H1 (cell line): Measurements from ENCODE around the gene TAOK1. TPM values are rescaled to one million over a fixed set of nuclear protein-coding genes. Genes with fewer than 3 reads are reported as not detected.

ENCODE experiments used
- CTCF ChIA-PET: fragments of 300-600 bp; sonication (Branson Sonifier 250); formaldehyde crosslinking; loops from one replicate; lab custom pipeline; 2021; ENCODE audit not compliant: partially characterized antibody; lab: Charles Lee
- POLR2A ChIA-PET: fragments of 300-600 bp; sonication (Branson Sonifier 250); formaldehyde crosslinking; loops from one replicate; lab custom pipeline; 2021; ENCODE audit warnings: inconsistent platforms; ENCODE audit not compliant: partially characterized antibody; lab: Charles Lee
- DNase-seq, 2 experiments: peaks; one replicate each; pipeline versions ENCODE4 v3.0.0 to v3.0.0-alpha.2; 2010 to 2022; ENCODE audit warnings: low spot score in 2 of 2, low read depth in 1 of 2, mixed read lengths in 1 of 2
- FAIRE-seq: peaks from 2 replicates; lab custom pipeline; 2011; peaks lifted over from hg19 to GRCh38; lab: Jason Lieb, UNC
- H2AFZ ChIP-seq: 2 replicates; pipeline ENCODE4 v1.8.1; 2012; ENCODE audit warnings: low read length, inconsistent platforms
- H2AK5ac ChIP-seq: 2 replicates; pipeline ENCODE4 v1.6.1; 2013; ENCODE audit warnings: low read depth, low read length
- H2BK120ac ChIP-seq: replicated peaks from 2 replicates; pipeline ENCODE3; 2013; ENCODE audit warnings: low read depth, low read length, inconsistent platforms
- H2BK12ac ChIP-seq: 2 replicates; pipeline ENCODE4 v1.6.1; 2013; ENCODE audit warnings: low read depth, low read length
- H2BK15ac ChIP-seq: 2 replicates; pipeline ENCODE4 v1.6.1; 2013; ENCODE audit warnings: low read length
- H2BK20ac ChIP-seq: 2 replicates; pipeline ENCODE4 v1.6.1; 2013; ENCODE audit warnings: low read length
- H2BK5ac ChIP-seq: 2 replicates; pipeline ENCODE4 v1.6.1; 2013; ENCODE audit warnings: low read depth, low read length
- H3K14ac ChIP-seq: 2 replicates; pipeline ENCODE4 v1.6.1; 2013; ENCODE audit warnings: inconsistent platforms; ENCODE audit not compliant: insufficient read length
- H3K18ac ChIP-seq: 2 replicates; pipeline ENCODE4 v1.6.1; 2013; ENCODE audit warnings: low read length; ENCODE audit errors: extremely low read depth
- H3K23ac ChIP-seq: 2 replicates; pipeline ENCODE4 v1.6.1; 2013; ENCODE audit warnings: inconsistent platforms; ENCODE audit not compliant: insufficient read length
- H3K23me2 ChIP-seq: 2 replicates; pipeline ENCODE4 v1.6.1; 2013; ENCODE audit warnings: low read depth, low read length
- H3K27ac ChIP-seq: 2 replicates; pipeline ENCODE4 v1.6.1; 2011; ENCODE audit warnings: low read depth, low read length, inconsistent platforms
- H3K27me3 ChIP-seq, 4 experiments: replicated peaks in 1 of 4; 1 replicate in 1 of 4; 2 replicates in 3 of 4; pipeline versions ENCODE4 v1.6.1 to v1.8.1; 2011 to 2013; ENCODE audit warnings: low read length in 3 of 4, mild to moderate bottlenecking in 3 of 4, inconsistent platforms in 2 of 4, mixed read lengths in 2 of 4, moderate library complexity in 1 of 4; ENCODE audit not compliant: control insufficient read depth in 3 of 4, insufficient read depth in 3 of 4; ENCODE audit errors: extremely low read depth in 1 of 4
- H3K36me3 ChIP-seq, 4 experiments: 2 replicates each; pipeline versions ENCODE4 v1.6.1 to v1.8.1; 2011 to 2013; ENCODE audit warnings: mild to moderate bottlenecking in 4 of 4, low read length in 3 of 4, moderate library complexity in 2 of 4, control low read depth in 1 of 4, inconsistent platforms in 1 of 4; ENCODE audit not compliant: insufficient read depth in 4 of 4, control insufficient read depth in 2 of 4
- H3K4ac ChIP-seq: replicated peaks from 2 replicates; pipeline ENCODE3; 2013; ENCODE audit warnings: low read length, low read depth, mixed read lengths, inconsistent platforms; ENCODE audit not compliant: insufficient read length
- H3K4me1 ChIP-seq, 4 experiments: replicated peaks in 1 of 4; 1 replicate in 1 of 4; 2 replicates in 3 of 4; pipeline versions ENCODE4 v1.6.1 to v1.8.1; 2011 to 2013; ENCODE audit warnings: low read length in 3 of 4, inconsistent platforms in 2 of 4, mixed read lengths in 1 of 4; ENCODE audit not compliant: insufficient read depth in 4 of 4, control insufficient read depth in 3 of 4
- H3K4me2 ChIP-seq, 2 experiments: 2 replicates each; pipeline versions ENCODE4 v1.6.1 to v1.8.1; 2011 to 2013; ENCODE audit warnings: low read depth in 2 of 2, low read length in 2 of 2, control low read depth in 1 of 2, inconsistent platforms in 1 of 2, mild to moderate bottlenecking in 1 of 2; ENCODE audit not compliant: insufficient read depth in 1 of 2
- H3K4me3 ChIP-seq, 4 experiments: fragments of 200-600, 300-600 bp in 1 of 4; sonication (generic), shearing (Covaris generic), sonication (Bioruptor Twin) in 1 of 4; 2 replicates each; pipeline versions ENCODE4 v1.5.1 to v1.8.1; 2011 to 2016; ENCODE audit warnings: low read length in 4 of 4, low read depth in 3 of 4, control low read depth in 2 of 4, inconsistent platforms in 2 of 4, mild to moderate bottlenecking in 2 of 4, mixed read lengths in 1 of 4, moderate library complexity in 1 of 4; ENCODE audit not compliant: insufficient read depth in 2 of 4; ENCODE audit errors: extremely low read depth in 1 of 4
- H3K56ac ChIP-seq: replicated peaks from 2 replicates; pipeline ENCODE3; 2013; ENCODE audit warnings: low read depth, mild to moderate bottlenecking, mixed read lengths, low read length, inconsistent platforms; ENCODE audit not compliant: insufficient read length
- H3K79me1 ChIP-seq: 2 replicates; pipeline ENCODE4 v1.6.1; 2013; ENCODE audit warnings: low read depth, low read length, control low read depth
- H3K79me2 ChIP-seq, 2 experiments: 2 replicates each; pipeline versions ENCODE4 v1.6.1 to v1.8.1; 2012 to 2013; ENCODE audit warnings: low read length in 2 of 2, mild to moderate bottlenecking in 2 of 2, inconsistent platforms in 1 of 2; ENCODE audit not compliant: insufficient read depth in 2 of 2, control insufficient read depth in 1 of 2
- H3K9ac ChIP-seq, 4 experiments: replicated peaks in 1 of 4; 1 replicate in 1 of 4; 2 replicates in 3 of 4; pipeline versions ENCODE4 v1.6.1 to v1.8.1; 2011 to 2013; ENCODE audit warnings: low read depth in 3 of 4, low read length in 3 of 4, control low read depth in 2 of 4, mild to moderate bottlenecking in 2 of 4, moderate library complexity in 2 of 4, inconsistent platforms in 1 of 4; ENCODE audit errors: extremely low read depth in 1 of 4
- H3K9me3 ChIP-seq, 2 experiments: 2 replicates each; pipeline versions ENCODE4 v1.6.1 to v1.8.1; 2012 to 2013; ENCODE audit warnings: mild to moderate bottlenecking in 2 of 2, moderate library complexity in 2 of 2, control low read depth in 1 of 2, inconsistent platforms in 1 of 2, low read depth in 1 of 2, low read length in 1 of 2, mixed read lengths in 1 of 2; ENCODE audit not compliant: insufficient read depth in 2 of 2
- H4K20me1 ChIP-seq, 2 experiments: replicated peaks in 1 of 2; 2 replicates each; pipeline versions ENCODE3 to v1.8.1; 2011 to 2013; ENCODE audit warnings: inconsistent platforms in 2 of 2, low read length in 2 of 2, mild to moderate bottlenecking in 1 of 2; ENCODE audit not compliant: insufficient read depth in 2 of 2, control insufficient read depth in 1 of 2
- H4K5ac ChIP-seq: 2 replicates; pipeline ENCODE4 v1.6.1; 2013; ENCODE audit warnings: low read length, low read depth, mixed read lengths, inconsistent platforms; ENCODE audit not compliant: insufficient read length
- H4K8ac ChIP-seq: 2 replicates; pipeline ENCODE4 v1.8.0; 2013; ENCODE audit warnings: mild to moderate bottlenecking, moderate library complexity, low read length, inconsistent platforms; ENCODE audit not compliant: insufficient read depth; ENCODE audit errors: extremely low read depth
- H4K91ac ChIP-seq: replicated peaks from 2 replicates; pipeline ENCODE3; 2013; ENCODE audit warnings: low read length, mixed read lengths, inconsistent platforms; ENCODE audit not compliant: insufficient read length
- POLR2AphosphoS5 ChIP-seq: IDR thresholded peaks from 2 replicates; pipeline ENCODE4 v1.6.1; 2011; ENCODE audit warnings: low read depth, low read length
- RXRA ChIP-seq: IDR thresholded peaks from 2 replicates; pipeline ENCODE4 v1.6.1; 2011; ENCODE audit warnings: low read depth, mild to moderate bottlenecking, low read length, moderate library complexity; ENCODE audit not compliant: insufficient read depth
- SRF ChIP-seq: IDR thresholded peaks from 2 replicates; pipeline ENCODE4 v1.6.1; 2011; ENCODE audit warnings: mild to moderate bottlenecking, low read depth, low read length, moderate library complexity
- polyA plus RNA-seq, 7 experiments: library from polyadenylated mRNA; depleted of rRNA in 3 of 7; stranded (reverse) in 5 of 7; unstranded in 2 of 7; fragments of >200 nt in 5 of 7; fragments of 200-250 nt in 2 of 7; gene quantifications; 1 replicate in 5 of 7; 2 replicates in 1 of 7; 4 replicates in 1 of 7; pipeline versions ENCODE4 v1.2.1 to v1.2.3, GENCODE V29; 2011 to 2013; ENCODE audit warnings: missing spikeins in 2 of 7, mixed read lengths in 2 of 7
- total RNA-seq: library from RNA; stranded (reverse); fragmentation: NEBNext Ultra II Directional; extraction: Animal tissue kit (Norgen Biotek cat#: 25700); gene quantifications from 2 replicates; pipeline ENCODE4 v1.2.1, GENCODE V29; 2021

TAOK1 gene
- total and polyA plus RNA-seq, 2 of the 8 experiments (the other 6 are each of a cell fraction or from before 2014, with no cell fraction given), result 12.2 to 90.6 TPM

DNA sequence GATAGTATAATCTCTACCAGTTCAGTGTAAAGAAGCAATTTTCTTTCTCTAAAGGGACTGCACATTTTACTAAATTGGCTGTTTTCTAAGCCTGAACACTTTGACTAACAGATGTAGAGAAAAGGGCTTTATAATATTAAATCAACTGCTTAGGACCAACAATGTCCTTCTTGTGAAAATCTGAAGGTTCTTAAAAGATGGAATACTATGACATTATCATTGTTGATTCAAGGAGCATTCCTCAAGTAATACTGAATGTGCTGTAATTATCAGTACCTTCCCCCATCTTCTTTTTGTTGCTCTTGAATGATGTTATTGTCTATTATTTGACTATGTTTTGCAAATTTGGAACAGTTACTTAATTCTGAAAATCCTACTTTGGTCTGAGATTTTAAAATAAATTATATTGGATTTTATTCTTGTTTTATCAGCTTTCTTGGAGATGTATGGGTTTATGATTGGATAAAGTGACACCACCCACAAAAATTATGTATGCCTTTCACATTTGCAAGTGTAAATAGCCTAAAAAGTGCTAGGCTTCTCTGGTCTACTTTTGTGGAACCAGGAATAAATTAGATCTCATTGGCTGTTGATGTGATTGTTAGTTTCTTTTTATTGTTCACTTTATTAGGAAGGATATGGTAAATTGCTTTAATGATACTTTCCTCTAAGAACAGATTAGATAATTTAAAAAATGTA lies 53.0 kb downstream of the TAOK1 start:
- Histone ChIP-seq H3K18ac (no peak overlapping the region), H3K27me3 (no peaks in the 10 kb centered on the region), H3K4ac (no peak overlapping the region), H2AK5ac (no peak overlapping the region), H3K36me3 (no peaks in the 10 kb centered on the region), H2BK20ac (no peak overlapping the region), H3K79me2 (peaks cover 0 to 96% of the 10 kb centered on the region in 2 experiments; a peak in 3 of 4 replicates), H3K27ac (no peak overlapping the region), H3K79me1 (0 out of 2 replicates have a peak, but pooled peaks cover 2% of the 10 kb centered on the region), H3K4me2 (no peak overlapping the region), H3K4me1 (no peaks in the 10 kb centered on the region; a peak in 2 of 7 replicates), H2AFZ (no peak overlapping the region), H4K8ac (no peak overlapping the region), H2BK120ac (no peak overlapping the region), H3K14ac (no peak overlapping the region), H3K9ac (no peak overlapping the region), H4K91ac (no peak overlapping the region), H2BK12ac (no peak overlapping the region), H3K23ac (no peak overlapping the region), H3K23me2 (no peaks in the 10 kb centered on the region), H4K20me1 (peaks cover 5% of the 10 kb centered on the region in 2 experiments), H3K56ac (no peak overlapping the region), H3K9me3 (no peaks in the 10 kb centered on the region), H4K5ac (no peak overlapping the region), H2BK5ac (no peak overlapping the region), H3K4me3 (no peak overlapping the region), H2BK15ac (no peak overlapping the region)
- TF ChIP-seq POLR2AphosphoS5 (no peak), RXRA (no peak), SRF (no peak)
- DNase-seq, result no peak
- ChIA-PET CTCF (no interaction called here), POLR2A (interaction anchor here (0.9 to 1.4 kb wide), 2 partner anchors 9 to 21 kb away, joined by 4 read pairs; no protein-coding TSS in a partner anchor)
- FAIRE-seq, result no peak
